Stimulated activated naive CD4-positive, alpha-beta T cell (primary cell): ENCODE measurements around the gene AKAP1.

Experiments
- DNase-seq, 6 experiments: peaks; one replicate each; lab custom pipeline; 2025; lab: John Stamatoyannopoulos, UW

Gene AKAP1

GRCh38 chr17:57130708-57131461 is 45.8 kb downstream of the AKAP1 start:
- peak; percentile 49 to 83 (median 78) for DNase-seq

DNA sequence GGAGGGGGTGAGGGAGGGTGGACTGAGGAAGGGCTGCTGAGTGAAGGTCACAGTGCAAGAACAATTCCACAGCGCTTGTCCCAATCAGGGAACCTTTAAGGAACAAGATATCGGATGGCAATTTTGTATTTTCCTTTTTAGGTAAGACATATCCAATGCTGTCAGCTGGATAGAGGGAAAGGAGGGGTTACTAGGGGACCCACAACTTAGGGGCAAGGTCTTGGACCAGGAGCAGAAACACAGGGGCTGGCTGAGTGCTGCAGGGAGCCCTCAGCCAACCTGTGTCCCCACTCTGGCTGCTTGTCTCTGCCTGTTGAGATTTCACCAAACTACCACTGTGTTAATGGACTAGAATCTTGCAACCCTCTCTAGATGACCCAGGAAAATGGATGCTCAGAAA is 47.6 kb downstream of the AKAP1 start:
- DNase-seq = no peak

DNA sequence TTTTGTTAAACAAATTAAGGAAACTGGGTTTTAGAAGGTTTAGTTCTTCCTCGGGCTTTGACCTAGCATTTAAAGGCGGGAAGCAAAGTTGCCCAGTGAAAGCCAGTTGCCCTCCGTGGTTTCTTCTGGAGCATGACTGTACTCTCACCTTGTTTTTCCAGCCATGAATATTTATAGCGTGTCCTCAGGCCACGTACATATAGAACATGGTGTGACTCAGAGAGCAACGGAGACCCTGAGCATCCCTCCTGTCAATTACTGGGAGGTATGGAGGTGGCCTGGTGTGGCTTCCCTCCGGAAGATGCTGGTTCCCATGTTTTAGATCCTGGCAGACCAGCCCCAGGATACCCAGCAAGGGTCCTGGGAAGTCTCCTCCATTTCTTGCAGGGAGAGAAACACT is 48.4 kb downstream of the AKAP1 start:
- no peak for DNase-seq

DNA sequence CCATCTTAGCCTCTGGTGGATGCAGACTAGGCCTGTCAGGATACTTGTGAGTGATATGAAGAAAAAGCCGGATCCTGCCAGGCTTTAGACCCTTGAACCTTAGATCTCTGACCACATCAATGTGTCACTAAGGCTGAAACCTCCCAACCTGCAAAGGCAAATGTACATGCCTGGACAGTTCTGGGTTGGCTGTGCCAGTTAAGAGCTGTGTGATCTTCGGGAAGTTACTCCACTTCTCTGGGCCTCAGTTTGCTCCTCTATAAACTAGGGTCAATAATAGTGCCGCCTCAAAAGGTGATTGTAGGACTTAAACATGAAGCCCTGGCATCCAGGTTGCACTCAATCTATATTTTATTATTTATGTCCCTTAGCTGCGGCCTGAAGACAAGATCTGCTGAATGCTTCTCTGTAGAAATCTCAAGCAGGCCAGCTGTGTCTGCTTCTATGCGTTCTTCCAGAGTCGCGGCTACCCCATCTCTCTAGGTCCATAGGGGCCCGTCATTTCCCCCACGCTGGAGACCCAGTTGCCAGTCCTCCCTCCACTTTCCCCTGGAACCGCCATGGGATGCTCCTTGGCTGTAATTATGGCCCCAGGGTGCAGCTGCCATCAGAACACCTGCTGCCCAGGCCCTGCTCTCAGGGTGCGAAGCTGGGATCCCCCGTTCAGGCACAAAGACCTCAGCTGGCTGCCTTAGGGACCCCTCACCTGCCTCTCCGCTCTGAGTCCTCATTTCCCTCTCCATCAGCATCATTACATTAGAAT is 50.2 kb downstream of the AKAP1 start:
- no peak for DNase-seq

GRCh38 chr17:57135789-57136291 is 50.8 kb downstream of the AKAP1 start:
- peak in 1 of 6 experiments; percentile 4 for DNase-seq

GRCh38 chr17:57136355-57136754 is 51.3 kb downstream of the AKAP1 start:
- no peak for DNase-seq

- no peak for DNase-seq
Observed at GRCh38 chr17:57138030-57138911, 53.2 kb downstream of the AKAP1 start.

DNA sequence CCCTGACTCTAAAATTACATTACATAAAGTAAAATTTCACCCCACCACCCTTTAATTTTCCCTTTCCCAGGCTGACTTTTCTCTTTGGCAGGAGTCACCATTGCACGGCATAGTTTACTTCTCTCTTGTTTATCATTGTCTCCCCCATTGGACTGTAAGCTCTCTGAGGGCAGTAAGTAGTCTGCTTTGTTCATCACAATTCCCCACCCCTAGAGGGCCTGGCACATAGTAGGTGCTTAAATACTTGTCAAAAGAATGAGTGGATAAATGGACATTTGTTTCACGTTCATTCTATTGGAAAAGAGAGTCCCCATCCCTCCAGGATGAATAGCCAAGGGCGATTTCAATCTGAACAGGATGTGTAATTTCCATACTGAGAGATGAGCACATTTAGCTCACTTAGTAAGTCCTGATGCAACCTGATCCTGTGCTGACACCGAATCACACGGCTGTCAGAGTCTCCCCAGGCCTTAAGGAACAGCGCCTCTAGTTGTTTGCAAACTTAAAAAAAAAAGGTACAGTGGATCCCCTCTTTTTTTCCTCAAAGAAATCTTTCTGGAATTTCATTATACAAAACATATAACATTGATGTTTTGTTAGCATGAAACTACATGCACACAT is 54.0 kb downstream of the AKAP1 start:
- no peak for DNase-seq

- DNase-seq = no peak
Observed at GRCh38 chr17:57140316-57140715, 55.3 kb downstream of the AKAP1 start.

- DNase-seq = no peak
Observed at GRCh38 chr17:57142925-57143324, 57.9 kb downstream of the AKAP1 start.

- no peak for DNase-seq
Observed at GRCh38 chr17:57143361-57143760, 58.3 kb downstream of the AKAP1 start.

DNA sequence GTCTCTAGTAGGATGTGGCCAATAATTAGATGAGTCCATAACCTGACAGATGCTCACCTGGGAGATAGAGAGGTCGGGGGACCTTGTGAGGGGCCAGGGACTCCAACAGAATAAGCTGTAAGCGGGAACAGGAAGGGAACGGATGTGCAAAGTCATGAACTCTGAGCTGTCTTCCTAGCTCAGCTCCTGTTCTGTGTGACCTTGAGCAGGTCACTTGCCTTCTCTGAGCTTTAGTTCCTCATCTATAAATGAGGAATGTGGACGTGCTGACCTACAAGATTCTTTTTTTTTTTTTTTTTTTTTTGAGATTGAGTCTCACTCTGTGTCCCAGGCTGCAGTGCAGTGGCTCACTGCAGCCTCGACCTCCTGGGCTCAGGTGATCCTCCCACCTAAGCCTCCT is 58.9 kb downstream of the AKAP1 start:
- no peak for DNase-seq

- no peak for DNase-seq
Observed at GRCh38 chr17:57144567-57144966, 59.5 kb downstream of the AKAP1 start.

GRCh38 chr17:57145347-57145746 is 60.3 kb downstream of the AKAP1 start:
- no peak for DNase-seq

GRCh38 chr17:57146273-57146672 is 61.2 kb downstream of the AKAP1 start:
- DNase-seq = no peak

- no peak for DNase-seq
Observed at GRCh38 chr17:57151798-57152197, 66.8 kb downstream of the AKAP1 start.

DNA sequence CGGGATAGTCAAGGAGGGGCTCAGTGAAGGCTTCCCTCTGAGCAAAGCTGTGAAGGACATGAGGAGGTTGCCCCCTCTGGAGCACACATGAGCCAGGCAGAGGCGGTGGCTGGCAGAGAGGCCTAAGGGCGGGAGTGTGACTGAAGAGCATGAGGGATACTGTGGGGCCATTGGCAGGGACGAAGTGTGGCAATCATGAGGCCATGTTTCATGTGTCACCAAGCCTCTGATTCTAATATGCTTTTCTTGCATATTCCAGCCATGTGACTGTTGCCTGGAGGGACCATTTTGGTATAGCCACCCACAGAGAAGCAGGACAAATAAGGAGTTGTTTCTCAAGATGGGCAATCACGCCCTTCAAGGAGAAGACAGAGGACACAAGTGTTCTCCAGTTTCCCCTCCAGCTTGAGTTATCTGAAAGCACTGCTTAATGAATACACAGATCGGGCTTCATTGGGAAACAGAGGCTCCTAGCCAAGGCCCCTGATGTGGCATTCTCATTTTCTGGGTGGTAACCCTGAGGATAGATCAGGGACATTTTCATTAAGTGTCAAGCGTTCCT is 68.0 kb downstream of the AKAP1 start:
- DNase-seq = no peak

DNA sequence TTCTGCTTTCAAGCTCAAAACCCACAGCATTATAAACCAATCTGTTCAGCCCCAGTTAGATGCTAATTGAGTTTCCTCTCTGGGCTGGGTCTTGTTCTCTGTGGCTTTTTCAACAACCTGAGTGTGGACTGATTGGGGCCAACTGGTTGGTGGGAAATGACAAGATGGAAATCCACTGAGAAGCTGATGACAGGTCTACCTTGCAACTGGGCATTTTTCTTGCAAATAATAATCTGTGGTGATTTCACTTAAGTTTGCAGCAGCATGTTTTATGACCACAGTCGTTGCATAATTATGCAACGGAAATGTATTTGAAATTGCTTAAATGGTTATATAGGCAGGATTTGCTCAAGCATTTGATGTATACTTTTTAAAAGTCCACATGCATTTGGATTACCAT is 69.9 kb downstream of the AKAP1 start:
- no peak for DNase-seq

DNA sequence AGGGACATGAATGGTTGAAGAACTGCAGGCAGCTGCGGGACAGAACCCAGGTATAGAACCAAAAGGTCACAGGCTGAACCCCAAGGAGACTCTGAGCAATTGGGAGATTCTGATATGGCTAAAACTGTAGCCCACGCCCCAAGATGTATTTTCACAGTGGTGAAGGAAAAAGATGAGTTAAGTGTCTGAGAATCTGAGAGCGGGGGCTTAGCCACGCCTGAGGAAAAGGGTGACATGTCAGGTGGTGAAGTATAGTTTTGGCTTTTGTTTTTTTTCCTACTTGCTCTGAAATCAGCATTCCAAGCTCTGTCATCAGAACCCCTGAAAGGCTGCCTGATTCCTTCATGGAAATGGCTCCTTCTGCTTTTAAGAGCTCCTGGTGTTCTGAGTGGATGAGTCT is 73.3 kb downstream of the AKAP1 start:
- no peak for DNase-seq

DNA sequence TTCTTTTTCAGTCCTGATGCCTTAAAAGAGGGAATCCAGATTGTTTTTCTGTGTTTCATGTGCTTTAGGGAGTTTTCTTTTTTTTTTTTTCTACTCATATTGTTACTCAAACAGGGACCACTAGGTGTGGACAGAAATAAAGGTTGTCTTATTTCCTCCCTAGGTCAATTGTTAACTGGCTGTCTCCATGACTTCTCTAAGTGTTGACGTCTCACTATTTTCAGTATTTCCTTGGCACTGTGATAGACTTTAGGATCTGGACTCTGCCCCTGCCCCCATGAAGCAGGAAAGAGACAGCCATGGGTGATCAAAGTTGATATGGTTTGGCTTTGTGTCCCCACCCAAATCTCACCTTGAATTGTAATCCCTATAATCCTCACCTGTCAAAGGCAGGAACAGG is 73.7 kb downstream of the AKAP1 start:
- DNase-seq = no peak

GRCh38 chr17:57160624-57161023 is 75.6 kb downstream of the AKAP1 start:
- DNase-seq = no peak

GRCh38 chr17:57164814-57165213 is 79.8 kb downstream of the AKAP1 start:
- DNase-seq = no peak
